ENCODE measurements around the gene TMEM63A.

Gene TMEM63A

DNA sequence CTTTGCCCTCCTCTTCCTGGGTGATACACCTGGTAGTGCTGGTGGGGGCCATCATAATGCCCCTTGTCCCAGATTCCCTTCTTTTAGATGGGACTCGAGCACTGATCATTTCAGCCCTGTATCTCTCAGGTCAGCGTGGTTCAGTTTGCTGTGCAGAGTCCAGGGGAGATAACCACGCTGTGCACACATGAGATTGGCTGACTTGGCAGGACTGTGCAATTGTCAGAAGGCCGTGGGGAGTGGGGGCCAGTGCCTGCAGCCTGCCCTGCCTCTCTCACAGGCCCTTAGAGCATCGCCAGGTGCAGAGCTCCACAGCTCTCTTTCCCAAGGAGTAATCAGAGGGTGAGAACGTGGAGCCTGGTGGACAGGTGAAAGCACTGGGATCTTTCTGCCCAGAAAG, 57.1 kb downstream of the TMEM63A start:
- no peak overlapping the region for H3K27ac ChIP-seq (ENCODE audit: low read depth, low read length)
- H3K9me3 ChIP-seq (ENCODE audit: insufficient read depth, low read length): no peaks in the 10 kb centered on the region
- H3K4me3 ChIP-seq (ENCODE audit: insufficient read depth, low read length, poor library complexity, severe bottlenecking): no peak overlapping the region
- no peaks in the 10 kb centered on the region for H3K79me2 ChIP-seq (ENCODE audit: insufficient read depth, low read length)
- H3K9me2 ChIP-seq (replicated peaks; ENCODE audit: insufficient read depth, low read length): no peaks in the 10 kb centered on the region
- no peak for TF ChIP-seq EZH2phosphoT487 (conservative IDR thresholded peaks at IDR 0.05; ENCODE audit: low read length)
- no peak for TF ChIP-seq CTCF (IDR thresholded peaks at IDR 0.05; ENCODE audit: insufficient read depth, low read length, poor library complexity, severe bottlenecking)
- no peak overlapping the region for H2AFZ ChIP-seq (ENCODE audit: low read depth, low read length, severe bottlenecking)
- H3F3A ChIP-seq (ENCODE audit: insufficient read depth): no peaks in the 10 kb centered on the region
- H4K20me1 ChIP-seq (ENCODE audit: low read depth, low read length): no peaks in the 10 kb centered on the region
- no peaks in the 10 kb centered on the region for H3K27me3 ChIP-seq (ENCODE audit: low read length)
- H3K4me2 ChIP-seq (ENCODE audit: low read depth, low read length, poor library complexity, severe bottlenecking): no peak overlapping the region
- no peaks in the 10 kb centered on the region for H3K36me3 ChIP-seq (ENCODE audit: low read length)
- H3K9ac ChIP-seq (ENCODE audit: low read length): no peak overlapping the region

DNA sequence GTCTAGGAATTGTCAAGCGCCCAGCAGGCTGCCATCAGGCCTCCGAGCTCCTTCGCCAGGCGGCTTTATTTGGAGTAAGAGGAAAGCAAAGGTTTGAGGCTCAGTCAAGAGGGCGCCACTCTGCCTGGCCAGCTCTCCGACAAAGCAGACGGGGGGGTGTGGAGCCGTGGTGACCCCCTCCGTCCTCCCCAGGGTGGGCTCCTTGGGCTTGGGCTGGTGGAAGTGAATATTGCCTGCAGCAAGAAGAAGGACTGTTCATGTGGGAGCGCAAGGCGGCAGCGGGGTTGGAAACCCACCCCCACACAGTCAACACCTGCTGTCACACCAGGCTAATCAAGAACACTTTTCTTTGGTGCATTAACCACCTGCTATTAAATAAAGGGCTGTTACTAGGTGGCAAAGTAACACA, 57.6 kb downstream of the TMEM63A start:
- H3K79me2 ChIP-seq (ENCODE audit: insufficient read depth, low read length): no peaks in the 10 kb centered on the region
- H3F3A ChIP-seq (ENCODE audit: insufficient read depth): no peaks in the 10 kb centered on the region
- H3K9ac ChIP-seq (ENCODE audit: low read length): no peak overlapping the region
- no peak overlapping the region for H3K4me3 ChIP-seq (ENCODE audit: insufficient read depth, low read length, poor library complexity, severe bottlenecking)
- H3K4me2 ChIP-seq (ENCODE audit: low read depth, low read length, poor library complexity, severe bottlenecking): no peak overlapping the region
- no peaks in the 10 kb centered on the region for H3K36me3 ChIP-seq (ENCODE audit: low read length)
- no peak overlapping the region for H2AFZ ChIP-seq (ENCODE audit: low read depth, low read length, severe bottlenecking)
- H3K9me2 ChIP-seq (replicated peaks; ENCODE audit: insufficient read depth, low read length): no peaks in the 10 kb centered on the region
- no peaks in the 10 kb centered on the region for H3K9me3 ChIP-seq (ENCODE audit: insufficient read depth, low read length)
- H4K20me1 ChIP-seq (ENCODE audit: low read depth, low read length): no peaks in the 10 kb centered on the region
- H3K27me3 ChIP-seq (ENCODE audit: low read length): no peaks in the 10 kb centered on the region
- no peak for TF ChIP-seq EZH2phosphoT487 (conservative IDR thresholded peaks at IDR 0.05; ENCODE audit: low read length)
- TF ChIP-seq CTCF (IDR thresholded peaks at IDR 0.05; ENCODE audit: insufficient read depth, low read length, poor library complexity, severe bottlenecking): no peak
- no peak overlapping the region for H3K27ac ChIP-seq (ENCODE audit: low read depth, low read length)

GRCh38 chr1:225823811-225824261, 58.3 kb downstream of the TMEM63A start:
- Histone ChIP-seq H3K4me2 (ENCODE audit: low read depth, low read length, poor library complexity, severe bottlenecking) (no peak overlapping the region), H3K27ac (ENCODE audit: low read depth, low read length) (no peak overlapping the region), H3K9me2 (replicated peaks; ENCODE audit: insufficient read depth, low read length) (no peaks in the 10 kb centered on the region)

More at GRCh38 chr1:225823811-225824261, 58.3 kb downstream of the TMEM63A start:
- no peaks in the 10 kb centered on the region for H3K27me3 ChIP-seq (ENCODE audit: low read length)
- TF ChIP-seq CTCF (IDR thresholded peaks at IDR 0.05; ENCODE audit: insufficient read depth, low read length, poor library complexity, severe bottlenecking): no peak
- TF ChIP-seq EZH2phosphoT487 (conservative IDR thresholded peaks at IDR 0.05; ENCODE audit: low read length): no peak
- no peaks in the 10 kb centered on the region for H3K79me2 ChIP-seq (ENCODE audit: insufficient read depth, low read length)
- no peak overlapping the region for H3K9ac ChIP-seq (ENCODE audit: low read length)
- H2AFZ ChIP-seq (ENCODE audit: low read depth, low read length, severe bottlenecking): no peak overlapping the region
- no peaks in the 10 kb centered on the region for H3K36me3 ChIP-seq (ENCODE audit: low read length)
- no peak overlapping the region for H3K4me3 ChIP-seq (ENCODE audit: insufficient read depth, low read length, poor library complexity, severe bottlenecking)
- no peaks in the 10 kb centered on the region for H3F3A ChIP-seq (ENCODE audit: insufficient read depth)
- no peaks in the 10 kb centered on the region for H4K20me1 ChIP-seq (ENCODE audit: low read depth, low read length)
- H3K9me3 ChIP-seq (ENCODE audit: insufficient read depth, low read length): no peaks in the 10 kb centered on the region

All from SU-DHL-6 (cell line).